GM21619 (cell line): ENCODE results near the gene OPTC.
"Not testable (repeated sequence)": the region's sequence is repeated elsewhere in the genome, so short reads cannot be mapped to it uniquely, and the experiment has no call there.

Experiments
- ATAC-seq: cut with Tn5 transposase; IDR thresholded peaks from one replicate; pipeline ENCODE4 v1.9.1; 2021; ENCODE audit not compliant: unreplicated experiment

The OPTC gene, protein sequence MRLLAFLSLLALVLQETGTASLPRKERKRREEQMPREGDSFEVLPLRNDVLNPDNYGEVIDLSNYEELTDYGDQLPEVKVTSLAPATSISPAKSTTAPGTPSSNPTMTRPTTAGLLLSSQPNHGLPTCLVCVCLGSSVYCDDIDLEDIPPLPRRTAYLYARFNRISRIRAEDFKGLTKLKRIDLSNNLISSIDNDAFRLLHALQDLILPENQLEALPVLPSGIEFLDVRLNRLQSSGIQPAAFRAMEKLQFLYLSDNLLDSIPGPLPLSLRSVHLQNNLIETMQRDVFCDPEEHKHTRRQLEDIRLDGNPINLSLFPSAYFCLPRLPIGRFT

DNA sequence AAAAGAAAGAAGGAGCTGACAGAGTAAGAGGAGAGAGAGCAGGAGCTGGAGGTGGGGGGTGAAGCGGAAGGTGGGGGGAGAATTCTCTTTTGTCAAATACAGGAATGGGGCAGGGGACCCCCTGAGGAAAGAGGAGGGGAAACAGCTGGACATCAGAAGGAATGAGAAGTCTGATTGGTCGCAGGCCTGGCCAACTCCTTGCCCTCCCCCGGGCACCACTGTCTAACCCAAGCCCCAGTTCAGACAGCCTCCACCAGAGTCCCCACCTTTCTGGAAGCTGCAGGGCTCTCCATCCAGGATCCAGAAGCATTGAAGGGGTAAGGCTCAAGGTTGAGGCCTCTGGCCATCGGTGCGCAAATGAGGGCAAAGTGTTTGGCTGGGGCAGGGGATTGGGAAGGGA lies at the start of gene OPTC:
Gene OPTC, plus strand, starts transcription at position 253 of the 400 bp plus-strand sequence. CDS start 1,853 bp downstream, outside the sequence.
- ATAC-seq = no peak

DNA sequence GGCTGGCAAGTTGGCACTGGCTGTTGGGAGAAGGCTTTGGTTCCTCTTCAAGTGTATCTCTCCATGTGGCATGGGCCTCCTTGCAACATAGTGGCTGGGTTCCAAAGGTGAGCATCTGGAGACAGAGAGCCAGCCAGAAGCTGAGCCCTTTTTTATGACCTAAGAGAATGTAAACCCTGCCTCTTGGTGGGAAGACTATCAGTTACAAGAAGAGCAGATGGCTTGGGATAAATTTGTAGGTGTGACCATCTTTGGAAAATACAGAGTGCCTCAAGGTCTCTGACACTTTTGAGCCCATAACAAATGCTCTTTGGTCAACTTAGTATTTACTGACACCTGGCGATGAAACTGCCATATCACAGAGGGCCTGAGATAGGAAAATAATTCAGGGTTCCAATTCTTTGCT lies 49.8 kb upstream of the OPTC start:
- ATAC-seq = no peak

DNA sequence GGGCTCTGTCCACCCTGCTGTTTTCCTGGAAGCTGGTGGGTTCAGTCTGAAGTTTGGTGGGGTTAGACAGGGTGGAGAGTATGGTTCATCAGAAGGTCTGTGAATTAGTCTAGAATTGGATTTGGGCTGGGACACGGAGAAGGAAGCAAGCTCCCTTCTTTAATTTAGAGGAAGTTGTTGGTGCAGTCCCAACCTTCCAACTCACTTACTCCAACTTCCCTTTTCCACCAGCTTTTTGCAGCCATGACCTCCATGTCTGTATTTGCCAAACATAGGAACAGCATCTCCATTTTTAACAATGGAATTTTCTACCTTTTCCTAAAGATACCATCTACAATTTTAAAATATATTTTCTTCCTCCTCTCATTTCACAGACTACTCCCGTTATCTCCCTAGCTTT lies 46.8 kb upstream of the OPTC start:
- no peak for ATAC-seq

DNA sequence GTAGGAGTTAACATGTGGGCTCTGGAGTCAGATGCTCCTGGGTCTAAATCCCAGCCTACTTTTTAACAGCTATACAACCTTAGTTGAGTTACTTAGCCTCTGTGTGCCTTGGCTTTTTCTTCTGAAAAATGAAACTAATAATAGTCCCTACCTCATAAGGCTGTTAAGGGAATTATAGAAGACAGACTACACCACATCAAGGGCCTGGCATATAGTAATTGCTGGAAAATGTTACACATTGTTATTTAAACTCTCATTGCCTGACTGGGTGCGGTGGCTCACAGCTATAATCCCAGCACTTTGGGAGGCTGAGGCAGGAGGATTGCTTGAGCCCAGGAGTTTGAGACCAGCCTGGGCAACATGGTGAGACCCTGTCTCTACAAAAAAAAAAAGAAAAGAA lies 46.4 kb upstream of the OPTC start:
- ATAC-seq = not testable (repeated sequence)

DNA sequence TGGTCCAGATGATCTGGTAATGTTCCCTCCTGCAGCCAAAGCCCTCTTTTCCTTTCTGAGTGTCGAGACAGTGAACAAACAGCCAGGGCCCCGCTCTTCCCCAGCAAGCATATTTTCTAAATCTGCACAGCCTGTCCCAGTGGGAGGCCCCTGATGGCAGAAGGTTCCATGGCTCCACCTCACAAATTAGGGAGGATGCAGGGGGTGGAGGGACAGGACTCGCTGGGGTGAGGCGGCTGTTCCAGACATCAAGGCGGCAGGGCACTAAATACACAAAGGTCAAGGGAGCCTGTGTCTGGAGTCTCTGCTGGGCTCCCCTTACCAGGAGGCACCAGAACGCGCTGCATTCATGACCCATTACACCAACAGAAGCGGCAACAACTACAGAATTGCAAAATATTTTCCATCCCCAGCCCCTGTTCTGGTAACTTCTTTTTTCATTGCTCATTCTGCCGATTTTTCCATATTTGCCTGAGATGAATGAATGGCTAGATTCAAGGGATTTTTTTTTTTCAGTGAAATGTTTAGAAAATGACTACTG lies 45.4 kb upstream of the OPTC start:
- no peak for ATAC-seq

- ATAC-seq = no peak
Measured at GRCh38 chr1:203450001-203450400, 44.0 kb upstream of the OPTC start.

- no peak for ATAC-seq
Measured at GRCh38 chr1:203450479-203451149, 43.3 kb upstream of the OPTC start.

DNA sequence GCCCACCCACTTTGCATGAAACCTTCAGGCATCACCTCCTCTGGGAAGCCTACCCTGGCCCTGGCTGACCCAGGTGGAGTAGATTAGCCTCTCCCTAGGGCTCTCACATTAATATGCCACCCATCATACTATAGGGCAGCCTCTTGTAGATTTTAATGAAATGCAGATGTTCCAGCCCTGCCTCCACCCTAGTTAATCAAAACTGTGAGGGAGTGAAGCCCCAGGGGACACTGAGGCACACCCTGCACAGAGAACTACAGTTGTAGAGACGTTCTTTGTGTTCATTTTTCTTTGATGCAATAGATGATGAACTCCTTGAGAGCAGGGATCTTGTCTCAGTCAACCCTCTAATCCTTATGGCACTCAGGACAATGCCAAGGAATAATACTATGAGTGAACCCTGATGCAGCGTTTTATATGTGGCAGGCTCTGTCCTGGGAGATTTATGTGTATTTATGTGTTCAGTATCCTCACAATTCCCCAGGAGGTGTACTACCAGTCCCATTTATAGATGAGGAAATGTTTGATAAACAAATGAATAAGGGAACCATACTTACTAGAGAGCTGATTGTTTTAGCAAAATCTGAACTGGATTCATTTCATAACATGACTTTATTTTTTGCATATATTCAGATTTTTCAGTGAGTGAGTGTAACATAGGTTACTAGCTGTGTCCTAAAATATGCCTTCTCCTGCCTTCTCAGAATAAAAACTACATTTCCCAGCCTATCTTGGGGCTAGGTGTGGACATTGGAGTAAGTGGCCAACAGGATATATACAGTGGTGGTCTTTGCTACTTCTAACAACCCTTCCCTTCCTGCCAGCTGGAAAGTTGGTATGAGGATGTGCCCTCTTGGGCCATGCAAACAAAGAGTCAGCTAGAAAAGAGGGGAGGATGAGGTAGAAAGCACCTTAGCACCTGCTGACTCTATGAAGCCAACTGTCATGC lies 41.8 kb upstream of the OPTC start:
- no peak for ATAC-seq

GRCh38 chr1:203453016-203453415 lies 40.9 kb upstream of the OPTC start:
- ATAC-seq = no peak

GRCh38 chr1:203453616-203454015 lies 40.3 kb upstream of the OPTC start:
- ATAC-seq = no peak

- no peak for ATAC-seq
Measured at GRCh38 chr1:203454986-203455471, 38.9 kb upstream of the OPTC start.

- ATAC-seq = no peak
Measured at GRCh38 chr1:203455706-203456105, 38.2 kb upstream of the OPTC start.

- no peak for ATAC-seq
Measured at GRCh38 chr1:203456577-203456976, 37.4 kb upstream of the OPTC start.

DNA sequence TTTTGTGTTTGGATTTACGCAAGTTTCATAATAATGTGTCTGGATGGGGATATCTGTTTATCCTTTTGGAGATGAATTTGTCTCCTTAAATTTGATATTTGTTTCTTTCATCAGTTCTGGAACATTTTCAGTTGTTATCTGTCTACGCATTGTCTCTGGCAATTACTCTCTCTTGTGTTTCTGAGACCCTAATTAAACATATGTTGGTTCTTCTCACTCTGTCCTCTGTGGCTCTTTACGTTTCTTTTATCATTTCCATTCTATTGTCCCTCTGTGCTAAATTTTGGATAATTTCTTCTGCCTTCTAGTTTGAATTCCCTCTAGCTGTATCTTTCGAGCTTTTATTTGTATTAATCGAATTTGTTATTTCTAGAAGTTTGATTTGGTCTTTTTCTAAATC lies 35.9 kb upstream of the OPTC start:
- ATAC-seq = no peak

DNA sequence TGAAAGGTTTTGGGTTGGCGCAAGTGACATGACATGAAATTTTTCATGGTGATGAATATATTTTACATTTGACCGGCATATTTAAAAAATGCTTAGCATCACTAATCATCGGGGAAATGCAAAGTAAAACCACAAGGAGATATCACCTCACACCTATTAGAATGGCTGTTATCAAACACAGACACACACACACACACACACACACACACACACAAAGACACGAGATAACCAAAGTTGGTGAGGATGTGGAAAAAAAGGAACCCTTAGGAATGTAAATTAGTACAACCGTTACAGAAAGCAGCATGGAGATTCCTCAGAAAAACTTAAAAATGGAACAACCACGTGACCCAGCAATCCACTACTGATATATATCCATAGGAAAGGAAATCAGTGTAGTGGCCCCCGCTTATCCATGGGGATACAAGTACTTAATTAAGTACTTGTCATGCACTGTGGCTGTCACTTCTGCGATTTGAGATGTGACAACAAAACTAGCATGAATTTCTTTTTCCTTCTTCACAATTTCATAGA lies 34.2 kb upstream of the OPTC start:
- ATAC-seq = no peak

- no peak for ATAC-seq
Measured at GRCh38 chr1:203461717-203462116, 32.2 kb upstream of the OPTC start.

- no peak for ATAC-seq
Measured at GRCh38 chr1:203462143-203462542, 31.8 kb upstream of the OPTC start.

DNA sequence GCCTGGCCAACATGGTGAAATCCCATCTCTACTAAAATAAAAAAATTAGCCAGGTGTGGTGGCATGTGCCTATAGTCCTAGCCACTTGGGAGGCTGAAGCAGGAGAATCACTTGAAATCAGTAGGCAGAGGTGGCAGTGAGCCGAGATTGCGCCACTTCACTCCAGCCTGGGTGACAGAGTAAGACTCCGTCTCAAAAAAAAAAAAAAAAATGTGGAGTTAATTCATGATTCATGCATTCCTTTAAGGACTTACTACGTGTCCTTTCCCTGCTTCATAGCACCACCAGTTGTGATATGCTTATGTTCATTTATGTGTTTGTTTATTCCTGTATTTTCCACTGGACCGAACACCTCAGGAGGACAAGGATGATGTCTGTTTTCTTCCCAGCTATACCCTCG lies 31.1 kb upstream of the OPTC start:
- ATAC-seq = no peak

- ATAC-seq = no peak
Measured at GRCh38 chr1:203463469-203464062, 30.4 kb upstream of the OPTC start.

DNA sequence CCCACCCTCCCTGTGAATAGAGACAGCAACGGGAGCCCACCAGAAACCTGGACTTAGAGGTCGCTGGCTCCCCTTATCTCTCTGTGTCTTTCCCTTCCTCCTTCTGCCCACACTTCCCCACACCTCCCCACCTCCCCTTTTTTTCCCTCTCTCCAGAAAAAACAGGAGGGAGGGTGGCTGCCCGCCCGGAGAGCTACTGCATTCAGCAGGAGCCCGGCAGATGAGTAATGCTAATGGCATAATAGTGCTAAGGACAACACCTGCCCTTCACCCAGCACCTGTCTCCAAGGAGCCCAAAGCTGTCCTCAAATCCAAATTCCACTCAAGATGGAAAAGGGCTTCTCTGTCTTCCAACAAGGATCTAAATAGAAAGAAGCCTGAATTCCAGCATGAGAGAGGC lies 29.7 kb upstream of the OPTC start:
- ATAC-seq = no peak
